Measurements from ENCODE around the gene DSTN. TPM values are rescaled to one million over a fixed set of nuclear protein-coding genes. Genes with fewer than 3 reads are reported as not detected.

Gene DSTN
- total and polyA plus RNA-seq, 2 donors (not counting 3 experiments of a cell fraction or from before 2014, with no cell fraction given), result 66.1 to 300 TPM

DNA sequence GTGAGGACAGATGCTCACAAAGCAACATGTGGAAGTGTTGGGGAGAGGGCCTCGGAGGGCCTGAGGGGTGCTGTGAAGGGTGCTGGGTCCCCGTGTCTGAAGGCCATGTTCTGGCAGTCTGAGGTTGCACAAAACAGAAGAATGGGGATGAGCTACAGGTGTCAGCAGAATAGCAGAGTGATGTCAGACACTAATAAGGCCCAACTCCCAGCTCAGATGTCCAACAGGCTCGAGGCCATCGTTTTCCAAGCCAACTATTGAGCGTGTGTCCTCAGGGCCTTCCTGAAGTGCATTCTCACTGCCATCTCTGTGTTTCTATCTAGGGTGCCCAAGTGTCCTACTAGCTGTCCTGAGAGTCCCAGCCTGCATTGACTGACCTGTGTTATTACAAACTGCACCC, 46.5 kb upstream of the DSTN start:
- H3K27ac ChIP-seq (ENCODE audit: insufficient read depth, low read depth, low read length), result no peak overlapping the region
- DNase-seq (ENCODE audit: low read depth, low spot score), result no peak
- H3K27me3 ChIP-seq (ENCODE audit: control insufficient read depth in 2 of 2, insufficient read depth in 2 of 2, low read length in 2 of 2), result no peaks in the 10 kb centered on the region
- no peaks in the 10 kb centered on the region for H3K9me3 ChIP-seq (replicated peaks; ENCODE audit: control insufficient read depth, insufficient read depth, low read length)
- TF ChIP-seq EZH2 (IDR thresholded peaks at IDR 0.05; ENCODE audit: borderline replicate concordance, low read depth, low read length, severe bottlenecking), result no peak
- TF ChIP-seq CTCF (IDR thresholded peaks at IDR 0.05; ENCODE audit: extremely low read depth in 1 of 2, insufficient read depth in 1 of 2, low read depth in 1 of 2, low read length in 2 of 2), result no peak
- no peak for TF ChIP-seq FOS (IDR thresholded peaks at IDR 0.05; ENCODE audit: borderline replicate concordance, insufficient read depth, low read length)
- TF ChIP-seq, protein P1, sequence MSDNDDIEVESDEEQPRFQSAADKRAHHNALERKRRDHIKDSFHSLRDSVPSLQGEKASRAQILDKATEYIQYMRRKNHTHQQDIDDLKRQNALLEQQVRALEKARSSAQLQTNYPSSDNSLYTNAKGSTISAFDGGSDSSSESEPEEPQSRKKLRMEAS (IDR thresholded peaks at IDR 0.05; ENCODE audit: insufficient read depth, insufficient read length), result no peak
- TF ChIP-seq POLR2A (IDR thresholded peaks at IDR 0.05; ENCODE audit: low read depth, low read length), result no peak
- no peak for TF ChIP-seq MYC (IDR thresholded peaks at IDR 0.05; ENCODE audit: low read depth, low read length)
- no peak for TF ChIP-seq GATA2 (IDR thresholded peaks at IDR 0.05; ENCODE audit: insufficient read depth, insufficient read length, low read depth, low read length)
- TF ChIP-seq POLR2AphosphoS5 (IDR thresholded peaks at IDR 0.05; ENCODE audit: insufficient read depth, low read depth, low read length), result no peak
- TF ChIP-seq JUN (IDR thresholded peaks at IDR 0.05; ENCODE audit: borderline replicate concordance, insufficient read depth, insufficient read length, low read depth), result no peak
- BruUV-seq (replicated peaks), result no TSS peak
- peaks cover 21% of the 10 kb centered on the region for H3K4me1 ChIP-seq (ENCODE audit: control insufficient read depth, extremely low read depth, insufficient read depth, low read length)
- H2AFZ ChIP-seq (ENCODE audit: low read depth, low read length), result no peak overlapping the region
- H3K9ac ChIP-seq (replicated peaks; ENCODE audit: extremely low read depth, insufficient read depth, low read length), result no peak overlapping the region
- dilution Hi-C loops (cut with MboI; ENCODE audit: extremely low pct_ligation_motif_present, low sequenced_read_pairs) (no loop called here), intact Hi-C loops (cut with micrococcal nuclease) (no loop called here)
- H4K20me1 ChIP-seq (replicated peaks; ENCODE audit: control insufficient read depth, extremely low read depth, insufficient read depth, low read length), result no peaks in the 10 kb centered on the region
- no peaks in the 10 kb centered on the region for H3K79me2 ChIP-seq (ENCODE audit: control insufficient read depth, insufficient read depth, low read length)
- H3K9me1 ChIP-seq (replicated peaks; ENCODE audit: control insufficient read depth, extremely low read depth, insufficient read depth, low read length), result no peaks in the 10 kb centered on the region
- H3K4me2 ChIP-seq (ENCODE audit: insufficient read depth, low read length), result no peak overlapping the region
- no peaks in the 10 kb centered on the region for H3K36me3 ChIP-seq (ENCODE audit: control insufficient read depth in 2 of 2, extremely low read depth in 1 of 2, insufficient read depth in 2 of 2, low read length in 2 of 2)
- POLR2A ChIA-PET, result no interaction called here
- CTCF ChIA-PET, result interaction anchor here (0.9 to 1.6 kb wide), 3 partner anchors 8 to 13 kb away, joined by 3 to 4 read pairs (median 4); partner anchors contain the start of gene BFSP1
- H3K4me3 ChIP-seq (replicated peaks in 1 of 3; ENCODE audit: insufficient read depth in 1 of 3, low read depth in 1 of 3, low read length in 3 of 3), result no peak overlapping the region
- FAIRE-seq, result no peak

Data from endothelial cell of umbilical vein (primary cell).